C4-2B (cell line): ENCODE results near the gene CTXN2.

Source experiments
- H3K27ac ChIP-seq: fragments of 450-650 bp; 2 replicates; pipeline ENCODE4 v1.5.1; 2017
- ZFX ChIP-seq: fragments of 450-650 bp; IDR thresholded peaks from 2 replicates; pipeline ENCODE4 v1.6.1; 2017
- TF ChIP-seq, protein P1 (sequence below): fragments of 450-650 bp; conservative IDR thresholded peaks from 2 replicates; pipeline ENCODE4 v1.5.1; 2017; ENCODE audit warnings: mild to moderate bottlenecking

CTXN2 gene

GRCh38 chr15:48191574-48192225 lies at the start of gene CTXN2:
Gene CTXN2, plus strand, starts transcription at chr15:48191665. Its CDS starts 9,636 bp downstream, at chr15:48201301.
- no peak within 1 kb of the TSS for H3K27ac ChIP-seq
- TF ChIP-seq, protein P1, sequence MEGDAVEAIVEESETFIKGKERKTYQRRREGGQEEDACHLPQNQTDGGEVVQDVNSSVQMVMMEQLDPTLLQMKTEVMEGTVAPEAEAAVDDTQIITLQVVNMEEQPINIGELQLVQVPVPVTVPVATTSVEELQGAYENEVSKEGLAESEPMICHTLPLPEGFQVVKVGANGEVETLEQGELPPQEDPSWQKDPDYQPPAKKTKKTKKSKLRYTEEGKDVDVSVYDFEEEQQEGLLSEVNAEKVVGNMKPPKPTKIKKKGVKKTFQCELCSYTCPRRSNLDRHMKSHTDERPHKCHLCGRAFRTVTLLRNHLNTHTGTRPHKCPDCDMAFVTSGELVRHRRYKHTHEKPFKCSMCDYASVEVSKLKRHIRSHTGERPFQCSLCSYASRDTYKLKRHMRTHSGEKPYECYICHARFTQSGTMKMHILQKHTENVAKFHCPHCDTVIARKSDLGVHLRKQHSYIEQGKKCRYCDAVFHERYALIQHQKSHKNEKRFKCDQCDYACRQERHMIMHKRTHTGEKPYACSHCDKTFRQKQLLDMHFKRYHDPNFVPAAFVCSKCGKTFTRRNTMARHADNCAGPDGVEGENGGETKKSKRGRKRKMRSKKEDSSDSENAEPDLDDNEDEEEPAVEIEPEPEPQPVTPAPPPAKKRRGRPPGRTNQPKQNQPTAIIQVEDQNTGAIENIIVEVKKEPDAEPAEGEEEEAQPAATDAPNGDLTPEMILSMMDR, result no peak
- no peak for TF ChIP-seq ZFX

DNA sequence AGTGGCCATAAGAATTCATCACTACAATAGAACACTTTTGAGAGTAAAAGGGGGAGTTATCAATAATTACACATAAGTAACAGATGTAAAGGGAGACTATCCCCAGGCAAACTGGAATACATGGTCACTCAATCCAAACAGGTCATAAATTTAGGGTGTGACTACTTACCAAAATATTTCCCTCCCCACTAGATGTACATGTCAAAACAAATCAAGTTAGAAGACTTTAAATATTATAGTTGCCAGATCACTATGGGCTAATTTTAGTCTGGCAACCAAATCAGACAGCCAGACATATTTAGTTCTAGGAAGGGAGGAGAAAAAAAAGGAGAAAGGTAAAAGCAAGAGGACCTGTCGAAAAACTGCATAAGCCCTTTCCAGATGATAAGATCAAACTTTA lies 47.6 kb upstream of the CTXN2 start:
- no peak overlapping the region for H3K27ac ChIP-seq
- no peak for TF ChIP-seq ZFX
- TF ChIP-seq, protein P1, result no peak

- H3K27ac ChIP-seq, result no peak overlapping the region
- TF ChIP-seq ZFX, result no peak
- TF ChIP-seq, protein P1, result no peak
Measured at GRCh38 chr15:48144889-48145288, 46.6 kb upstream of the CTXN2 start.

- H3K27ac ChIP-seq, result no peak overlapping the region
- TF ChIP-seq ZFX, result no peak
- TF ChIP-seq, protein P1, result no peak
Measured at GRCh38 chr15:48145923-48146322, 45.5 kb upstream of the CTXN2 start.

- TF ChIP-seq ZFX, result no peak
- TF ChIP-seq, protein P1, result no peak
- no peak overlapping the region for H3K27ac ChIP-seq
Measured at GRCh38 chr15:48147358-48147757, 44.1 kb upstream of the CTXN2 start.

- TF ChIP-seq ZFX, result no peak
- TF ChIP-seq, protein P1, result no peak
- no peak overlapping the region for H3K27ac ChIP-seq
Measured at GRCh38 chr15:48149858-48150257, 41.6 kb upstream of the CTXN2 start.

DNA sequence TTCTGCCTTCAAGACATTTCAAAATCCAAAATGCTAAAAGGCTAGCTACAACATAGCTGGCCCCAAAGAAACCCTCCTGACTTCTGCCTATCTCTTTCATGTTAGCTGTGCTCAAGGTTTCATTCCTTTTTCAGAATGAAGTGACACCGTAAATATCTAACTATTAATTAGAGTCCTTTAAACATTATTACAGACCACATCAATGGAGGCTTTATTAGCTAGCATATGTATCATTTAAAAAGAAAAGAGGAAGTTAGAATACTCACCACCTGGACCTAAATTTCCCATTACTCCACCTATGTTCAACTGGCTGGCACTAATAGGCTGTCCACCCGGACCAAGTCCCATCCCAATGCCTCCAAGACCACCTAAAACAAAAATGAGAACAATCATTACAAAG lies 37.9 kb upstream of the CTXN2 start:
- H3K27ac ChIP-seq, result no peak overlapping the region
- TF ChIP-seq, protein P1, result no peak
- TF ChIP-seq ZFX, result no peak
